ENCODE results near the gene GPX3.

GRCh38 chr5:151054709-151055108 is 34.3 kb downstream of the GPX3 start:
- no peak for TF ChIP-seq GATA2 (IDR thresholded peaks at IDR 0.05; ENCODE audit: insufficient read depth, insufficient read length, low read depth, low read length)
- TF ChIP-seq, protein P1, sequence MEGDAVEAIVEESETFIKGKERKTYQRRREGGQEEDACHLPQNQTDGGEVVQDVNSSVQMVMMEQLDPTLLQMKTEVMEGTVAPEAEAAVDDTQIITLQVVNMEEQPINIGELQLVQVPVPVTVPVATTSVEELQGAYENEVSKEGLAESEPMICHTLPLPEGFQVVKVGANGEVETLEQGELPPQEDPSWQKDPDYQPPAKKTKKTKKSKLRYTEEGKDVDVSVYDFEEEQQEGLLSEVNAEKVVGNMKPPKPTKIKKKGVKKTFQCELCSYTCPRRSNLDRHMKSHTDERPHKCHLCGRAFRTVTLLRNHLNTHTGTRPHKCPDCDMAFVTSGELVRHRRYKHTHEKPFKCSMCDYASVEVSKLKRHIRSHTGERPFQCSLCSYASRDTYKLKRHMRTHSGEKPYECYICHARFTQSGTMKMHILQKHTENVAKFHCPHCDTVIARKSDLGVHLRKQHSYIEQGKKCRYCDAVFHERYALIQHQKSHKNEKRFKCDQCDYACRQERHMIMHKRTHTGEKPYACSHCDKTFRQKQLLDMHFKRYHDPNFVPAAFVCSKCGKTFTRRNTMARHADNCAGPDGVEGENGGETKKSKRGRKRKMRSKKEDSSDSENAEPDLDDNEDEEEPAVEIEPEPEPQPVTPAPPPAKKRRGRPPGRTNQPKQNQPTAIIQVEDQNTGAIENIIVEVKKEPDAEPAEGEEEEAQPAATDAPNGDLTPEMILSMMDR (IDR thresholded peaks at IDR 0.05; ENCODE audit: extremely low read depth in 1 of 2, insufficient read depth in 1 of 2, low read depth in 1 of 2, low read length in 2 of 2): no peak
- no peak for TF ChIP-seq POLR2A (IDR thresholded peaks at IDR 0.05; ENCODE audit: low read depth, low read length)
- TF ChIP-seq EZH2 (IDR thresholded peaks at IDR 0.05; ENCODE audit: borderline replicate concordance, low read depth, low read length, severe bottlenecking): no peak
- TF ChIP-seq POLR2AphosphoS5 (IDR thresholded peaks at IDR 0.05; ENCODE audit: insufficient read depth, low read depth, low read length): no peak

Measured in endothelial cell of umbilical vein (primary cell).